Uterus (tissue), 2 donors: ENCODE measurements around the gene CAMTA1.

Experiments used
- CTCF ChIP-seq, 4 experiments: fragments of 200-600 bp in 2 of 4; fragments of 450-650 bp in 2 of 4; sonication (generic) in 2 of 4; IDR thresholded peaks; one replicate each; pipeline ENCODE4 v1.5.1; 2016 to 2019; ENCODE audit warnings: antibody characterized with exemption in 4 of 4, mild to moderate bottlenecking in 2 of 4, moderate library complexity in 1 of 4
- POLR2A ChIP-seq, 2 donors: fragments of 450-650 bp; IDR thresholded peaks; one replicate each; pipeline ENCODE4 v1.6.1; 2016; ENCODE audit warnings: antibody characterized with exemption in 2 of 2, mild to moderate bottlenecking in 1 of 2, moderate library complexity in 1 of 2

DNA sequence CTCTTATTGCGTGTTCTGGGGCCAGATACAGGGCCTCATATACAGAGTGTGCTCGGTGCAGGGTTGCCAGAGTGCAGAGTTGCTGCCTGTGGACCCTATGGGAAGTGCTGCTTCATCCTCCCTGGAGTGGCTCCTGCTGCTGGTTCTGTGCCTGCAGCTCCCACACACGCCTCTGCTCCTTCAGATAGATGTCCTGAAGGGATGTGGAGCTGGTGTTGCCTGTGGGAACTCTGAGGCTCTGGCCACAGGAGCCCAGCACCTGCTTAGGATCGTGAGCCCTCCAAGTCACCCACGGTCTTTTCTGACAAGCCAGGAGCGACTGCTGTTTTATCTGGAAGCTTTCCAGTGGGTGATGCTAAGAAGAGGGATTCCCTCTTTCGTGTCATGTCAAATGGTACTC lies 120.5 kb downstream of the CAMTA1 start:
- TF ChIP-seq CTCF (IDR thresholded peaks at IDR 0.05) (no peak), POLR2A (IDR thresholded peaks at IDR 0.05) (no peak)
